ENCODE results near the gene LOXL4.

The LOXL4 gene

GRCh38 chr10:98267894-98268693, at the start of gene LOXL4:
Gene LOXL4 (minus strand): TSS chr10:98268194. CDS start chr10:98263019, 5,175 bp downstream.
- TF ChIP-seq CTCF (IDR thresholded peaks at IDR 0.05) = no peak

DNA sequence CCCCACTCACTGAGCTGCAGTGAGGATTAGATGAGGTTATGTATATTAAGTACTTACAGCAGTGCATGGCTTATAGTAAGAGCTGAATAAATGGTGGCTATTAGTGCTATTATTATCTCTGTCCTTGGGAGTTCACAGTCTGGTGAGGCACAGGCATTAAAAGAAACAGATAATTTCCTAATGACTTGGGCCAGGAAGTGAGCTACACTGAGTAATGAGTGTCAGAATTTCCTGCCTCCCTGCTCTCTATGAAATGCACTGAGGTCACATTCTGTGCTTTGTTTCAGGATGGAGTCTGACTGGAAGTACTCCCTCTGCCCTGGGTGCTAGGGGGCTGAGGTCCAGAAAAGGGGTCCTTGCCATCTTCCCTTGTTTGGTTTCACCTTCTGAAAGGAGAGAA, 48.7 kb upstream of the LOXL4 start:
- TF ChIP-seq CTCF (IDR thresholded peaks at IDR 0.05) = no peak

DNA sequence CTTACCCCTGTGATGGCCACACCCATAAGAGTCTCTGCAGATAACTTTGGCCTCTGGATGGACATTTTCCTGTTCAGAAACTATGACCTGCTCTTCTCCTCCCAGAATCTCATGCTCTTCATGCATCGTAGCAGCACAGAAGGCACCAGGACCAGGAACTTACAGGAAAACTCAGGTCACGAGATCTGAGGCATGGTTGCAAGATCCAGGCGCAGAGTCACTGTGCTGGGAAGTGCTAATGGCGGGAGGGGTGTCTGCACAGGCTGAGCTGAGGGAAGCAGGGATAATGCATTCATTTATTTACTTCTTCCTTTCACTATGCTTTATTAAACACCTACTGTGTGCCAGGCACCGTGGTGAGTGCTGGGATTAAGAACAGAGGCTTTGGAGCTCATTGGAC, 48.2 kb upstream of the LOXL4 start:
- no peak for TF ChIP-seq CTCF (IDR thresholded peaks at IDR 0.05)

GRCh38 chr10:98314532-98315284, 46.7 kb upstream of the LOXL4 start:
- TF ChIP-seq CTCF (IDR thresholded peaks at IDR 0.05) = no peak

- no peak for TF ChIP-seq CTCF (IDR thresholded peaks at IDR 0.05)
These were observed 45.6 kb upstream of the LOXL4 start for GRCh38 chr10:98313598-98313997.

DNA sequence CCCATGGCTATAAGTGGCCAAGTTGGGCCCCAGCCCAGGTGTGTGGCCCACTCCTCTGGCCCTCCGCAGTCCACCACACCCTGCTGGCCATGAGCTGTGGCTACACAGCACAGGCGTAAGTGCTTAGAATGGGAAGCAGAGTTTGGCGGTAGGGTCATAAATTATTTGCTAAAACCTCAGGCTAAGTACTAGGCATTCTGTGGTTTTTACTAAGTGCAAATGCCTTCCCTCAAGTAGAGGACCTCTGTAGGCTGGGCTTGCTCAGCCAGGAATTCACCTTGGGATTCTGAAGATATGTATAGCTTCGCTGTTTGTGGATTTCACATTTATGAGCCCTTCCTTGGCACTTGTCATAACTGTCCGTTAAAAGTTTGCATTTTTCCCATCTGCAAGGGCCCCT, 44.8 kb upstream of the LOXL4 start:
- no peak for TF ChIP-seq CTCF (IDR thresholded peaks at IDR 0.05)

GRCh38 chr10:98312349-98312748, 44.4 kb upstream of the LOXL4 start:
- no peak for TF ChIP-seq CTCF (IDR thresholded peaks at IDR 0.05)

All from LNCAP (cell line).